NCI-H69 (cell line): ENCODE results near the gene PTPN6.

Source experiments
- DNase-seq: peaks from one replicate; lab custom pipeline; 2025; lab: John Stamatoyannopoulos, UW

The PTPN6 gene

DNA sequence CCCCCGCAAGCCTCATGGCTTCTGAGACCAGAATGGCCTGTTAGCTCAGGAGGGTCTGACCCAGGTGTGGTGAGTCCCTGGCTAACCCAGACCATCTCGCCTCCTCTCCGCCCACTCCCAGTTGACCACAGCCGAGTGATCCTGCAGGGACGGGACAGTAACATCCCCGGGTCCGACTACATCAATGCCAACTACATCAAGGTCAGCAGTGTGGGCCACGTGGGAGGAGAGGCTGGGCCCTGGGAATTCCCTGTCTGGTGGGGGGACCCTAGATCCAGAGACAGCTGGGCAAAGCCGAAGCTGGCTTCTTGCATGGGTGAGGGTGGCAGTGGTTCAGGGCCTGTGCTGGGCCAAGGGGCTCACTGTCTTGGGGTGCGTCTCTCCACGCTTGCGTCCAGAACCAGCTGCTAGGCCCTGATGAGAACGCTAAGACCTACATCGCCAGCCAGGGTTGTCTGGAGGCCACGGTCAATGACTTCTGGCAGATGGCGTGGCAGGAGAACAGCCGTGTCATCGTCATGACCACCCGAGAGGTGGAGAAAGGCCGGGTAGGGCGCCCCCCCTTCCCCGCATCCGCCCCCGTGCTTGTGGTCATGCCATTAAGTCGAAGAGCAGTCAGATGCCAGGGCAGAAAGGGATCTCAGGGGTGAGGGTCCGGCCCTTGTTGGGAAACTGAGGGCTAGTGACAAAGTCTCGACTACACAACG is 5.0 kb downstream of the PTPN6 start:
- DNase-seq: no peak

DNA sequence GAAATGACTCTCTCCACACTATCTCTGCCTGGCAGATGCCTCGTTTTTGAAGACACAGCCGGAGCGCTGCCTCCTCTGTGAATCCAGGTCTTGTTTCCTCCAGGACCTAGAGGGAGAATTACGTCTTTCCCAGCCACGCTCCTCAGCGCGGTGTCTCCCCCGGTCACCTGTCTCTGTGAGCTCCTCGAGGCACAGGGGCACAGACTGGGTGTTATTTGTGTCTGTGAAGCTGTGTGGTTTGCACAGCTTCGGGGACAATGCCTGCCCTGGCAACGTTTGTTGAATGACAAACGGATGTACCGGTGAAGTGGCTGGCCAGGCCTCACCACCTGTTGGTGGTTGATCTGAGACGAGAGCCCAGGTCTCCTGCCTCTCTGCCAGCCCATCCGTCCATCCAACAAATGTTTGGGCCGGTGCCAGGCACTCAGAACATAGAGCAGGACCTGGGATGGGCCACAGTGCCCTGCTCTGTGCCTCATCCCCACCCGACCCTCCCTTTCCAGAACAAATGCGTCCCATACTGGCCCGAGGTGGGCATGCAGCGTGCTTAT is 6.1 kb downstream of the PTPN6 start:
- no peak for DNase-seq

DNA sequence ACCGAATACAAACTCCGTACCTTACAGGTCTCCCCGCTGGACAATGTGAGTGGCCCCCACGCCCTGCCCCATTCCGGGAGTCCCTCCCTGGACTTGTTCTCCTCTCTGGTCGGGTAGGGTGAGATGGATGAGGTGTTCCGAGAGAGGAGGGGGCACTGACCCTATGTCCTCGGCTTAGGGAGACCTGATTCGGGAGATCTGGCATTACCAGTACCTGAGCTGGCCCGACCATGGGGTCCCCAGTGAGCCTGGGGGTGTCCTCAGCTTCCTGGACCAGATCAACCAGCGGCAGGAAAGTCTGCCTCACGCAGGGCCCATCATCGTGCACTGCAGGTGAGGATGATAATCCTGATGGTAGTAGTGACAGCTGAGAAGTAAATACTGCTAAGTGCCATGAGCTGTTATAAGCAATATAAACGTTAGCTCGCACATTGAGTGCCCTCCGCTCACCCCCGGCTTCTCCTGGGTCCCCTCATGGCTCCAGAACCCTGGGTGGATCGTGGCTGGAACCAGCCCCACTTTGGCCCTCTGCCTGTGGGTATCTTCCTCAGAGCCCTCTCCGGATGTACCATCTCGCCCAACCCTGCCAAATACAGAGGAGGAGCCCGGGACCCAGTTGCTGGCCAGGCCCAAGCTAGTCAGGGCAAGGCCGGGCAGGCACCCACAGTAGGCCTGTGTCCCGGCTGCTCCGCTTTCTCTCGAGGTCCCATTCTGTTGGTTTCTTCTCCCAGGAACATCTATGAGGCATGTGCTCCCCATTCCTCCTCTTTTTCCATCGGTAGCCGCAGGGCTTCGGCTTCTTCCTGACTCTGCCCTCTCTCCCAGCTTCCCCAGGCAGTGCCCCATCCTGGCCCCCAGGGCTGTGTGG is 6.8 kb downstream of the PTPN6 start:
- no peak for DNase-seq

DNA sequence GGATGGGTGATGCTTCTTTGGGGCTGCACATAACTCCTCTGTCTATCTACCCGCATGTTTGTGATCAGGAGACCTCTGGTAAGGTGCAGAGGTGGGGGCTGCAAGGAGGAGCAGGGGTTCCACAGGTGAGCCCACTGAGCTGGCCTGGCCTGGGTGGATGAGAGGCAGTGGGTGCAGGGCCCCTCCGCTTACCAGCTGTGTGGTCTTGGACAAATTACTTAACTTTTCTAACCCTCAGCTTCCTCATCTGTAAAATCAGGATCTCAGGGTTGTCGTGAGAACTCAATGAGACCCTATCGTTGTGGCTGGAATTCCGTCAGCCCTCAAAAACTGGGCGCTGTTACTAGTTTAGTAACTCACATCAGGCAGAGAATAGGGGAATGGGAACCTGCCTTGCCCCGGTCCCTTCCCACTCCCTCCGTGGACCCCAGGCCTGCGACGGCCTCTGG is 7.5 kb downstream of the PTPN6 start:
- no peak for DNase-seq

DNA sequence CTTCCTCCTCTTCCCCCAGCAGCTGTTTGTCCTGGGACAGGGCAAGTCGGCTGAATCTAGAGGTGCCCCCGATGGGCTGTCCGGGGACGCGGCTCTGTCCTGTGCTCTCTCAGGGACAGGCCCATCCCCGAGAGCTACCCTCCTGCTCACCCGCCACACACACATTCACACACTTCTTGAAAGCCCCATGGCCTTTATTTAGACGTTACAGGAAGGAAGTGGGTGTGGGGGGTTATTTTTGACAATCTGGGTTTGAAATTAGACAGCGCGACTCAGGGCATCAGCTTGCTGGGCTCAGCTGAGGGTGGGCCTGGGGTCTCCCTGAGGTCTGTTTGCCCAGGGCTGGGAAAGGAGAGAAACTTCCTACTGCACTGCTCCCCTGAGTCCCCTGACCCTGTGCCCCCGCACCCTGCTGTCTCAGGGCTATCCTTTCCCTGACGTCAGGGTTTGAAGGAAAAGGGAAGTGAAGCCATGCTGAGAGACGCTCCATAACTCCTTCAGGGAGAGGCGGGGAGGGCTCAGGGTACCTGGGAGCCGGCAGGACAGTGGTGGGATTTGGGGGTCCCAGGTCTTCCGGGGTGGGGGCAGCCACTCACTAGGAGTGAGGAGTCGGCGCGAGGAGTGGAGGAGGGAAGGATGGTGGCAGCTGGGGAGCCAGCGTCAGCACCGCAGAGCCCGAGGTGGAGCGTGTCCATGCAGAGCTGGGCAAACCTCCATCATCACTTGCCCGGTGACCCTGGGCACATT is 8.1 kb downstream of the PTPN6 start:
- no peak for DNase-seq

DNA sequence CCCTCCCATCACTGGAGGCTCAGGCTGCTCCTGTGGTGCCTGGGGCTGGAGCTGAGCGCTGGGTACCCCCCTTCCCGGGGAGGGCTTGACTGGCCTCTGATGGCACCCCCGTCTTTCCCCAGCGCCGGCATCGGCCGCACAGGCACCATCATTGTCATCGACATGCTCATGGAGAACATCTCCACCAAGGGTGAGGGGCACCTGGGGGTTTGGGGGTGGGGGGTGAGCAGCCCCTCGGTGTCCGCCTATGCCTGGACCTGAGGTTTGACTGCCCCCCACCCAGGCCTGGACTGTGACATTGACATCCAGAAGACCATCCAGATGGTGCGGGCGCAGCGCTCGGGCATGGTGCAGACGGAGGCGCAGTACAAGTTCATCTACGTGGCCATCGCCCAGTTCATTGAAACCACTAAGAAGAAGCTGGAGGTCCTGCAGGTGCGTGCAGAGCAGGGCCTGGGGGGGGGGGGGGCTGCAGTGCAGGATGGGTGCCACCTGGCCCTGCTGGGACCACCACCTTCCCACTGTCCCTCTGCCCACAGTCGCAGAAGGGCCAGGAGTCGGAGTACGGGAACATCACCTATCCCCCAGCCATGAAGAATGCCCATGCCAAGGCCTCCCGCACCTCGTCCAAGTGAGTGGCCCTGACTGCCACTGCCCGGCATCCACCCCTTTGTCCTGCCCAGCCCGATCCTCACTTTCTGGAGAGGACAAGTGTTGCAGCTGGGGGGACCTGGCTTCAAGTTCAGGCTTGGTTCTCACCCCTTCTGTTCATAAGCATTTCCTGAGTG is 8.8 kb downstream of the PTPN6 start:
- DNase-seq: no peak

DNA sequence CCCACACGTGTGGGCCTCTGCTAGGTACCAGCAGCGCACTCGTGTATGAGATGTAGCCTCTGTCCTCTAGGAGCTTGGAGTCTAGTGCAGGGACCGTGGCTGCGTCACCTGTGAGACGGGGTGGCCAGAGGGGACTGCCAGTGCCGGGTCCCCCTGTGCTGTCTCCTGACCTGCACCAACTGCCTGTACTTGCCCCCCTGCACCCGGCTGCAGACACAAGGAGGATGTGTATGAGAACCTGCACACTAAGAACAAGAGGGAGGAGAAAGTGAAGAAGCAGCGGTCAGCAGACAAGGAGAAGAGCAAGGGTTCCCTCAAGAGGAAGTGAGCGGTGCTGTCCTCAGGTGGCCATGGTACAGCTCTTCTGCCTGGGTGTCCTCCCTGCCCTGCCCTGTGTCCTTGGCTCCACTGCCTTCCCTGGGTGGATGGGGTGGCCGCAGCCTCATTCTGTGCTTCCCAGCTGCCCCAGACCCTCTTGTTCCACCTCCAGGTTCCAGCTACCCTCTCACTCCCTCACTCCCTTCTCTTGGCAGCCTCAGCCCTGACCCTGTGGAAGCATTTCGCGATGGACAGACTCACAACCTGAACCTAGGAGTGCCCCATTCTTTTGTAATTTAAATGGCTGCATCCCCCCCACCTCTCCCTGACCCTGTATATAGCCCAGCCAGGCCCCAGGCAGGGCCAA is 9.6 kb downstream of the PTPN6 start:
- peak; percentile 42 for DNase-seq

DNA sequence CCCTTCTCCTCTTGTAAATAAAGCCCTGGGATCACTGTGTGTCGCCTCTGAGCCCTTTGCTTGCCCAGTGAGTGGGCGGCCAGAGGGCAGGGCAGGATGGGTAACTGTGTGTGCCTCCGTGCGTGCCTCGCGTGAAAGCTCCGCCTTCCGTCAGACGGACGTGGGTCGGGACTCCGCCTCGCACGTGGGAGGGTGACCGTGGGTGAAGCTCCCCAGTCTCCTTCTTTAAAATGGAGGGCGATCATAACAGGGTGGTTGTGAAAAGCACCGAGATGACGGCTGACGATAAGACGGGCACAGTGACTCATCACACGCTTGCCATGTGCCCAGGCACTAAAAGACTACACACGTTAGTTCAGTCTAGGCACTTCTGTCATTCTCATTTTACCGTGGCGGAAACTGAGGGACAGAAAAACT is 10.1 kb downstream of the PTPN6 start:
- peak; percentile 78 for DNase-seq

DNA sequence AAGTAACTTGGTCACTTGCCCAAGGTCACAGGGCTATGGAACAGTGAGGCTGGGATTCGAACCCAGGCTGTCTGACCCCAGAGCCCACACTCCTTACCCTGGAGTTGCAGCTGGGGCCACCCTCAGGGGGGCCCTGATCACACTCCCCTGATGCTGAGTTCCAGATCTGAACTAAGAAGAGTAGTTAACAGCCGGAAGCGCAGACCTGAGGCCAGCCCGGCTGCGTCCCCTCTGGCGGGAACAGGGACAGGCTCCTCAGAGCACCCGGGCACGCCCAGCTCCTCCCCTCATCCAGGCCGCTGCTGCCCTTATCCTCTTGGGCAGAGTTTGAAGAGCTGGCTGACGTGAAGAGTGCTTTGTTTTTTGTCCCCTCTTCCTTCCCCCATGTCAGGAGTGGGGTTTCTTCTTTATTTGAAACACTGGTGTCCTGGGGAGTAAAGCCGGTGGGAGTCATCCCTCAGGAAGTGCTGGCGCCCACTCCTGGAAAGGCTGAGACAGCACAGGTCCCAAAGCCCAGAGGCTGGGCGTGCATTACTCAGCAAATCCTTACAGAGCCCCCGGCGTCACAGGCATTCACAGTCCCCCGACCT is 10.6 kb downstream of the PTPN6 start:
- peak; percentile 99 for DNase-seq

DNA sequence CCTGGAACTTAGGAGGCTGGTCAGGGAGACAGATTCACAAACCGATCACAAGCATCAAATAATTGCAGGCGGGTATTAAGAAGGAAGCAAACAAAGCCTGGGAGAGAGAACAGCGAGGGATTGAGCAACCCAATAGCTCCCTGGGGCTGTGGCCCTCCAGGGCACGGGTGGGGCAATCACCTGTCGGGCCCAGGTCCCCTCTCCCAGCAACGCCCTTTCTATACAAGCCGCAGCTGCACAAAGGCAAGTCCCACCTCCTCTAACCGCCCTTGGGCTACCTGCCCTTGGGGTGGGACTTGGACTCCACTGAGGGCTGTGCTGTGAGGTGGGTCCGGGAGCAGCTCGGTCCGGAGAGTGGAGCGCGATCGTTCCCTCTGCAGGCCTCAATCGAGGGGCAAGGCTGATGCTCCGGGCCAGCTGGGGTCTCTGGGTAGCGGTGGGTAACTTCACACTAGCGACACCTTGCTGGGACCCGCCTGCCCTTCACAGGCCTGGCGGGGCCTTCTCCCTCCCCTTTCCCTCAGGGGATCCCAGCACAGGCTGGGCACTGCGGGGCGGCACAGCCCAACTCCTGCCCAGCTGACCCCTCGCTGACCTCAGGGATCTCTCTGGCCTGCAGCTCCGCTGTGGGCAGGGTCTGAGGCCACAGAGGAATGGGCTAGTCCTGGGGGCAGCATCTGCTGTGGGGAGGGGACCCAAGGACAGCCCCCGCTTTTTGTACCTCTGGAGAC is 11.3 kb downstream of the PTPN6 start:
- peak; percentile 99 for DNase-seq

DNA sequence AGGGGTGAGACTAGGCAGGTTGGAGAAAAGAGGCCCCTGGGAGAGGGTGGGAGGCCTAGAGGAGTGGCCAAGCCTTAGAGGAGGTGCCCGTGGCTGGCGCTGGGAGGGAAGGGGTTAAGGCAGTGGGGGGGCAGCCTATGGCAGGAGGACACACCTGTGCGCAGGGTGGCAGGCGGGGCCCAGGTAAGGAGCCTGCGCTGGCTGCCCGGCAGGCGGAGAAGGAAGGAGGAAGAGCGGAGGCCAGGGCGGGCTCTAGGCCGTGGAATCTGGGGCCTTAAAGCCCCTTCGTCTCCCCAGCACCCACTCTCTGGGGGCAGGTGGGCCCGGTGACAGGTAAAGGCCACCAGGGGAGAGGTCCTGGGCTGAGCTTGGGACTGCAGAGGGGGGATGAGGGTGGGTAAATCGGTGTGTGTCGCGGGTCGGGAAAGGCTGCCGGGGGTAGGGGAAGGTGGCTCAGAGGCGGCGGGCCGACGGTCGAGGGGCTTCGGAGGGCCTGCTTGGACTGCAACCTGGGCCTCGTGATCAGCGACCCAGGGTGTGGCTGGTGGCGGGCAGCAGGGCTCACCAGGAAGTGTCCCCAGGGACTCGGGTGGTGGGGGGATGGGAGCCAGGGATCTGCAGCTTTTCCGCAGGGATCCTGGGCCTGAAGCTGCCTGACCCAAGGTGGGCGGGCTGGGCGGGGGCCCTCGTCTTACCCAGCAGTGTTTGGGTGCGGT is 12.0 kb downstream of the PTPN6 start:
- peak; percentile 98 for DNase-seq

DNA sequence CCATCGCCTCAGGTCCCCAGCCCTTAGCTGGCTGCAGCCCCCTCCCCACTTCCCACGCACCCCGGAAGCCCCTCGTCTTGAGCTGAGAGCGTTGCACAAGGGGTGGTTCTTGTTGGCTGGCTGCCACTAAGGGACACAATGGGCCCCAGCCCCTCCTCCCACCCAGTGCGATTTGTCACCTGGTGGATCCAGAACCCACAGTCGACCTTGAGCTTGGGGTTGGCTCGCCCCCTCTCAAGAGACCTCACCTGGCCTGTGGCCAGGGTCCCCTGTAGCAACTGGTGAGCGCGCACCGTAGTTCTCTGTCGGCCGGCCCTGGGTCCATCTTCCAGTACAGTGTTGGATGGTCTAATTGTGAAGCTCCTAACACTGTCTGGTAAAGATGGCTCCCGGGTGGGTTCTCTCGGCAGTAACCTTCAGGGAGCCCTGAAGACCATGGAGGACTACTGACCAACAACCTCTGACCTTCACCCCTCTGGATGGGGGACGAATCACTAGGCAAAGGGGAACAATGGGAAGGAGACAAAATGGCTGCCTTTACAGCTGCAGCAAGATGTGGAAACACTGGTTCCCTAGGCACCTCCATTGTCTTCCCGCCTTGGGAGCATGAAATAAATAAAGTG is 12.7 kb downstream of the PTPN6 start:
- DNase-seq: peak; percentile 84

DNA sequence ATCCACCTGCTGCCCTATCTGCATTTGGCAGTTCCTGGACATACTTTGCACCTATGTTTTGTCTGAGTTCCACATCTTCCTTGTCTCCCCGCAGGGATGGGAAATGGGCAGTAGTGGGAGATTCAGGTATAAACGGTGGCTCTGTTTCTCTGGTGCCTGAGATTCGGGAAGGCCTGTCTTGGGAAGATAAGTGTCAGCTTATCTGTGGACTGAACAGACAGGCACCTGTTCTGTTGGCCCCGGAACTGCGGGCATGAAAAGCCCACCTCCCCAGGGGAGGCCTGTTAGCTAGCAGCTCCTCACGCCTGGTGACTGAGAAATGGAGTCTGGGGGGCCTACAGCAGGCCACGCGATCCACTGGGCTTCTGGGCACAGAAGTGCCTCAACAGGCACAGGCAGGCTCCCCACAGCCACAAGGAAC is 13.5 kb downstream of the PTPN6 start:
- DNase-seq: no peak

DNA sequence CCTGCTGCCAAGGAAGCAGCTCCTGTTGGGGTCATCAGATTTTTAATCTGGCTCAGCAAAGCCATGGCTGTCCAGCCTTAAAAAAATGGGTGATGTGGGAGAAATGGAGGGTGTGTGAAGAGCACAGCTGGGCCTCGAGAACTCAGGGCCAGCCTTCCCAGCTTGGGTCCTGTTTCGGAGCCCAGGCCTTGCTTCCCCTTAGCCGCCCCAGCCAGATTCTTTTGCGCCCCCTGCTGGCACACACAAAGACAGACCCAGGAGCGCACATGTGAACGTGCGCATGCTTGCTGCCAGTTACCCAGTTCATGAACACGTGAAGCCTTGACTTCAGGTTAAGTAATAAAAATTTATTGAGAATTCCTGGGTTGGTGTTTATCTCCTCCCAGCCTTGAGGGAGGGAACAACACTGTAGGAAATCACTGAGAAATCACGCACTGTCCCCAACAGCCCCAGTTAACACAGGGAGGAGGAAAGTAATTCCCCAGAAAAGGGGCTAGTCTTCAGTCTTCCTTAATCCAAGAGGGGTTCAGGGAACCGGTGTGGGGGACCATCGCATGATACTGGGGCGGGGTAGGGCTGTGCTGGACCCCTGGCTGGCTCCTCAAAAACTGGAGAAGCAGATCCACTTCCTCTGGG is 14.0 kb downstream of the PTPN6 start:
- peak; percentile 94 for DNase-seq

DNA sequence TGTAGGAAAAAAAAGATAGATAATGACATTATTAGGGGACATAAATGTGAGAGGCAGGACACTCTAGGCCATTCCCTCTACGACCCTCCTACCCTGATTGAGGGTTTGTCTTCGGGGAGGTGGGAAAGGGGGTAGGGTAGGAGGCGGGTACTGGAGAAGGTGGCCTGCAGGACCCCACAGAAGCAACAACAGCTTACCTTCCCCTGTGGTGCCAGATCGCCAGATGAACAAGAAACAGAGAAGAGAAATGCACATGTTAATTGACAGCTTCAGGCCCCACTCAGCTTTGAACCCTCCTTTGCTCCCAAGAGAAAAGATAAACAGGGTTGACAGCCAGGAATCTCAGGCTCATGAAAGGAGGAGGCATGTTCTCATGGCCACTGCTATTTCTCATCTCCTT is 14.6 kb downstream of the PTPN6 start:
- DNase-seq: peak; percentile 23

DNA sequence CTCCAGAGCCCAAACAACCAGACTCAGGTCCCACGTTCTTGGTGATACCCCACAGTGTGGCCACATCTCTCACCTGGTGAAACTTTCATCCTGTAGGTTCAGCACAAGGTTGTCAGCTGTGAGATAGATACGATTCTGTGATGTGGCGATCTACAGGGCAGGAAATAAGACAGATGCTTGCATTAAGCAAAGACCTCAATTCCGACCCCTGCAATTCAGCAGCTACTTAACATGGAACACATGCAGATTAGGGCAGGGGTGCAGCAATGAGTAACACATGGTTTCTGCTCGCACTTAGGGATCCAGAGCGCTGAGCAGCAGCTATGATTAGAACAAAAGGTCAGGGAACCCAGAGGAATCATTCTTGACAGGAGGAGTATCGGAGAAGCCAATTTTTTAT is 15.2 kb downstream of the PTPN6 start:
- DNase-seq: no peak

DNA sequence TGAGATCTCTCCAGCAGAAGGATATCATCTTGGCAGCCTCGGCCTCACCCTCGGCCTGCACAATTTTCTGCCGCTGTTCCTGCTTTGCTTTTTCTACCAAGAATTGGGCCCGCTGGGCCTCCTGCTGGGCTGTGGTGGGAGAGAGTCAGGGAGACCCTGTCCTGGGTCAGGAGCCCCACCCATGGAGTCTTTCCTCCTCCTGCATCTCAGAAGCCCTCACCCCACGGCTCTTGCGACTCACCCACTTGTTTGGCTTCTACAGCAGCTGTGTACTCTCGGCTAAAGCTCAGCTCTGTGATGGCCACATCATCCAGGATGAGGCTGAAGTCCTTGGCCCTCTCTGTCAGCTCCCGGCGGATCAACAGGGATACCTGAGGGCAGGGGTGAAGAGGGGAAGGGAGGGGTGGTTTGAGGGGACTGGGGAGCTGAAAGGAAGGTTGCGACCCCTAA is 16.5 kb downstream of the PTPN6 start:
- DNase-seq: no peak

DNA sequence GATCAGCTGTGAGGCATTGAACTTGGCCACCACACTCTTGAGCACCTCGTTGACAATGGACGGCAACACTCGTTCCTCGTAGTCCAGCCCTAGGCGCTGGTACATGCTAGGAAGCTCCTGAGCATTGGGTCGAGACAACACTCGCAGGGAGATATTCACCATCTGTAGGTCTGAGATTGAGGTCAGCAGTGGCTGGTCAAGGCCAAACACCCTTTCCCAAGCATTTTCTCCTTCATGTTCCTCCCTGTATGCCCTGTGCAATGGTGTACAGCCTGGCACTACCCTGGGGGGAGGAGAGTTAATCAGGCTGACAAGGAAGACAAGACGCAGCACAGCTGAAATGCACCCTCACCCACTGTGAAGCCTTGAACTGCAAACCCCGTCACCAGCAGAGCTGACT is 17.3 kb downstream of the PTPN6 start:
- no peak for DNase-seq
